GM10248 (cell line): Measurements from ENCODE around the gene PCDHAC2.

Experiments used
- CTCF ChIA-PET: fragments of 300-600 bp; sonication (Branson Sonifier 250); formaldehyde crosslinking; extraction: SDS; loops from one replicate; lab custom pipeline; 2021; ENCODE audit warnings: antibody characterized with exemption; lab: Yijun Ruan, JAX
- POLR2A ChIA-PET: fragments of 350-650 bp; sonication (Branson Sonifier 250); formaldehyde crosslinking; extraction: SDS; loops from one replicate; lab custom pipeline; 2020; ENCODE audit warnings: antibody characterized with exemption; lab: Yijun Ruan, JAX
- DNase-seq: peaks from one replicate; pipeline ENCODE4 v3.0.0; 2012; ENCODE audit errors: extremely low spot score
- CTCF ChIP-seq: IDR thresholded peaks from 2 replicates; pipeline ENCODE4 v1.5.1; 2012; ENCODE audit warnings: mild to moderate bottlenecking, low read depth; ENCODE audit errors: extremely low read depth, missing control alignments, control extremely low read depth

The PCDHAC2 gene

GRCh38 chr5:140967226-140967893 is 1.1 kb downstream of the PCDHAC2 start:
- POLR2A ChIA-PET: no interaction called here
- no peak for DNase-seq
- CTCF ChIA-PET: interaction anchor here (1.4 kb wide), 1 partner anchor 11 kb away, joined by 3 read pairs; no protein-coding TSS in a partner anchor
- TF ChIP-seq CTCF: no peak

- TF ChIP-seq CTCF: no peak
- ChIA-PET CTCF (interaction anchor here (0.8 kb wide), 1 partner anchor 9 kb away, joined by 3 read pairs; no protein-coding TSS in a partner anchor), POLR2A (no interaction called here)
- no peak for DNase-seq
Observed at GRCh38 chr5:140969880-140970279, 3.6 kb downstream of the PCDHAC2 start.

GRCh38 chr5:140973550-140973949 is 7.3 kb downstream of the PCDHAC2 start:
- CTCF ChIA-PET: no interaction called here
- POLR2A ChIA-PET: no interaction called here
- no peak for DNase-seq
- TF ChIP-seq CTCF: no peak

GRCh38 chr5:140977003-140977402 is 10.7 kb downstream of the PCDHAC2 start:
- no peak for TF ChIP-seq CTCF
- DNase-seq: no peak
- ChIA-PET POLR2A (no interaction called here), CTCF (no interaction called here)

- DNase-seq: no peak
- CTCF ChIA-PET: interaction anchor here (0.9 to 1.2 kb wide), 3 partner anchors 8 to 12 kb away, joined by 3 read pairs; no protein-coding TSS in a partner anchor
- no peak for TF ChIP-seq CTCF
- POLR2A ChIA-PET: no interaction called here
Observed at GRCh38 chr5:140978260-140978659, 12.0 kb downstream of the PCDHAC2 start.

GRCh38 chr5:140978983-140979382 is 12.7 kb downstream of the PCDHAC2 start:
- DNase-seq: no peak
- TF ChIP-seq CTCF: no peak
- POLR2A ChIA-PET: no interaction called here
- CTCF ChIA-PET: interaction anchor here (0.9 to 1.2 kb wide), 3 partner anchors 9 to 12 kb away, joined by 3 read pairs; no protein-coding TSS in a partner anchor
